ENCODE data around the gene SIAH2.

GRCh38 chr3:150742679-150743078 lies 20.3 kb downstream of the SIAH2 start:
- TF ChIP-seq CTCF (IDR thresholded peaks at IDR 0.05; ENCODE audit: low read length) (no peak), EZH2 (IDR thresholded peaks at IDR 0.05; ENCODE audit: borderline replicate concordance, low read length) (no peak)
